HS-5 (cell line): Measurements from ENCODE around the gene SMIM38.

Source experiments
- DNase-seq: peaks from one replicate; pipeline ENCODE4 v3.0.0-alpha.2; 2012; ENCODE audit warnings: low read depth

Gene SMIM38

DNA sequence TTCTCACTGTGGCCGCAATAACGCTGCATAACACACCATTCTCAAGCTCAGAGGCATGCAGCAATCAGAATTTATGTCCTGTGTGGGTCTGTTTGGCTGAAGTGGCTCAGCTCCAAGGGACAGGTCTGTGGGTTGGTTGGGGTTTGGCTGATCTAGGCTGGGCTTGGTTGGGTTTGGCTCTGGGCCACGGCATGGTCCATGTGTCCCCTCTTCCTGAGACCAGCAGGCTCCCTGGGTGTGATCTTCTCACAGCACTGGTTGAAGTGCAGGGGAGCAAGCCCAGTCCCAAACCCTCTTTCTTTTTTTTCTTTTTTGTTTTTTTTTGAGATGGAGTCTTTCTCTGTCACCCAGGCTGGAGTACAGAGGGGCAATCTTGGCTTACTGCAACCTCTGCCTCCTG, 25.0 kb downstream of the SMIM38 start:
- DNase-seq, result no peak

DNA sequence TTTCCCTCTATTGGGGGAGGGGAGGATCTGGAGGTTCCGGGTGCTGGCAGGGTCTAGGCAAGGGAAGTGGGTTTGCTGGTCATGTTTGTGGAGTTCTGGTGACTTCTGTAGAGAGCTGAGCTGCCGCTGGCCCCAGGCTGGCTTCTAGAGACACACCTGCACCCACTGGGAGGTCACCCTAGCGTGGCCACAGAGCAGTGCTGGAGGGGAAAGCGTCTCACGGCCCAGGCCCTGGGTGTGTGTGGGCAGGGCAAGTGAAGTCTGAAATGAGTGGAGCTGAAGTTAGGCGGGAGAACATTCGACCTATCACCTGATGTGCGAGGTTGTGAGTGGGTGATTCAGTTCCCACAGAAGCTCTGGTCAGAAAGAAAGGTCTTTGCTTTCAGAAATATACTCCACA, 27.9 kb downstream of the SMIM38 start:
- no peak for DNase-seq

DNA sequence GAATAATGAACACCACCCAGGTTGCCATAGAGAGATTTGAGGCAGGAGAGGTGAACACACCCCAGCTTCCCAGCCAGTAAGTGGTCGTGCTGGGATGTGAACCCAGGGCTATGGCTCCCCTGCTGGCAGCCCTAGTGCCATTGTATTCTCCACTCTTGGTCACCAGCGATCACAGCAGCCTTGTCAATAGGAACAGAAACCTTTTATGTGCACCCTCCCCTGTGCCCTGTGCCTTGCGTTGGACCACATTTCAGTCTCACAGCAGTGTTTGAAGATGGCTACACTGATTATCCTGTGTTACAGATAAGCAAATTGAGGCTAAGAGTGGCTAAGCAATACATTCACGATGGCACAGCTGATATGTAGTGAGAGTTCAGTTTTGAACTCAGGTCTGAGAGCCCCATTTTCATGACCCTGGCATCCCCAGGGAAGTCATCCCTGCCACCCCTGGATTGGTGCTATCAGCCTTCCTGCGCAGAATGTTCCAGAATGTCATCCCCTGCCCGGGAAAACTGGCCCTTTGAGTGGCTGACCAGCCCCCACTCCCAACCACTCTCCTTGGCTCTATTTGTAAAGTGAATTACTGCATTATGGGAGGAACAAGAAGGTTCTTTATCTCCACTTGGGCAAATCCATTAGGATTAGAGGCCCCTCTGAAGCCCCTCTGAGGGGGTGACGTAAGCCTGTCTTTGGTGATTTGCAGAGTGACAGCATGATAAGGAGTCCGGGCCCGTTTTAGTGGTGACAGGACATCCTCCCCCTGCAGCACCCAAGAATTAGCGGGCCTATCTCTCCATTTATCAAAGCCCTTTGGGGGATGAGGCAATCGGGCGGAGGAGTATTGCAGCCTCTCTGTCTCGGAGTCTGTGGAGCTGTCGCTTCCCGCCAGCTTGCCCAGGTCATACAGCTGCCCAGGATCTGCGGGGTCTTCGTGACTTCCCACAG, 30.9 kb downstream of the SMIM38 start:
- no peak for DNase-seq

GRCh38 chr11:69187540-69188065, 31.9 kb downstream of the SMIM38 start:
- no peak for DNase-seq

GRCh38 chr11:69189059-69189458, 33.3 kb downstream of the SMIM38 start:
- no peak for DNase-seq

DNA sequence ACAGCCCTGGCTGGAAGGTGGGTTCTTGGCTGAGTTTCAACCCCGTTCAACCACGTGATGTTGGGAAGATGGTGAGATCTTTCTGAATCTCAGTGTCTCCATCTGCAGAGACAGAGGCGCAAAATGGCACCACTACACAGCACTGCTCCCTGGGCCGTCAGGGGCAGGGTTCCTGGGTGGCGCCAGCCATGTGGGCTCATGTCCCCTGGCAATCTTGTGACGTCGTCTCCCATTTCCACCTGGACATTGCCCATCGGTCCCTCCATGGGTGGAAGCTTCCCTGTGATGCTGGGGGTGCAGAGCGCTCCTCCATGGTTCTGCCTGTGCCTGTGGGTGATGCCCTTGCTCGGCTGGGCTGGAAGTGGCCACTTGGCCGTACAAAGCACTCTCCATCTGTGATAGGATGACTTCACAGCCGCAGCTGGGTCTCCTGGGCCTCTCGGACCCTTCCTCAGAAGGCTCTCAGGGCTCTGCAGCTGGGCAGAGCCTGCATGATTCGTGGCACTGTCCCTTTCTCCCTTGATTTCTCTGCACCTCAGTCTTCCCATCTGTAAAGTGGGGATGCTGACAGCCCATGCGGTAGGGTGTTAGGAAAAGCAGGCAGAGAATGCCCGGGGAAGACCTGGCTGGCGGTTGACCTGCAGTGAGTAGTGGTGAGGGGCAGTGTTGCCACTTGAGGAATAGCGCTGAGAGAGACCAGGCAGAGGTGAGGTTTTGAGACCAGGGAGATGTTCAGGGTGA, 35.2 kb downstream of the SMIM38 start:
- no peak for DNase-seq

GRCh38 chr11:69192301-69192721, 36.6 kb downstream of the SMIM38 start:
- DNase-seq, result no peak

DNA sequence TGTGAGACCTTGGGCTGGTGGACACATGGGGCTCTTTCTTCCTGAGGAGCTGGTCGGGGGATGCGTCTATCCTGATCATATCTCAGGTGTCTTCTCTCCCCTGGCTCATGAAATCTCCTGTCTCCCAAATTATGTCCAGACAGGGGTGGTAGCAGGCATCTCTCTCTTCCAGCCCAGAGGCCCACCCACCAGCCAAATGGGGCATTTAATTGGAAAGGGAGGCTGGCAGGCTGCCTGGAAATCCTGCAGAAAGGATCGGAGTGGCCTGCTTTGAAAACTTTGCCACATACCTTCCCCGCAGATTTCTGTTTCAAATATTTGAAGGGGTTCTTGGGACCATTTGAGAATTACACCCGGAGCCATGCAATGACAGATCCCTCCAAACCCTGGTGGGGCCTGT, 37.4 kb downstream of the SMIM38 start:
- no peak for DNase-seq

DNA sequence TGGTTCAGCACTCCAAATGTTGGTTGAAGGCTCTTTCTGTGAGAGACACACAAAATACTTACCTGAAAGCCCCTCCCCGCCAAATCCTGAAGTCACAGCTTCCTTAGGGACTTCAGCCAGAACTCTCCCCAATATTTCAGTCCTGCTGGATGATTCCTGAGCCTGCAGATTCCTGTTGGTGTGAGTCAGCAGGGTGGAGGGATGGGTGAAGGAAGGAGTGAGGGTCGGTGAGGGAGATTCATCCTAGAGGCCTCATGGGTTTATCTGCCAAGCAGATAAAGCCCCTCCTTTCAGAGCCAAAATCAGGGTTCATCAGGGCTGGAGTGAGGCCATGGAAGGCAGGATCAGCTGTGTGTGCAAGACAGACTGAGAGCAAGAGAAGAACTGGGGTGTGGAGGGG, 37.9 kb downstream of the SMIM38 start:
- no peak for DNase-seq

DNA sequence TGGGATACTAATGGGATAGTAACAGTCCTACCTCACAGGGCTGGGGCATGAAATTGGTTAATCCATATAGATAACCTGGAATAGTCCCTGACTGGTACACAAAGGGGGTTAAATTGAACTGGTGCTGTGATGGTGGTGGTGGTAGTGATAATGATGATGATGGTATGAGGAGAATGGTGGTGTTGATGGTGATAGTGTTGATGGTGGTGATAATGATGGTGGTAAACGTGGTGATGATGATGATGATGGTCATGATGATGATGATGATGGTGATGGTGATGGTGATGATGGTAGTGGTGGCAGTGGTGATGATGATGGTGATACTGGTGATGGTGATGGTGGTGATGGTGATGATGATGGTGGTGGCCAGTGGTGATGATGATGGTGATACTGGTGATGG, 38.7 kb downstream of the SMIM38 start:
- no peak for DNase-seq

GRCh38 chr11:69194956-69195355, 39.2 kb downstream of the SMIM38 start:
- DNase-seq, result no peak

- DNase-seq, result no peak
Observed at GRCh38 chr11:69195824-69196782, 40.4 kb downstream of the SMIM38 start.

- DNase-seq, result no peak
Observed at GRCh38 chr11:69196783-69197169, 41.0 kb downstream of the SMIM38 start.

DNA sequence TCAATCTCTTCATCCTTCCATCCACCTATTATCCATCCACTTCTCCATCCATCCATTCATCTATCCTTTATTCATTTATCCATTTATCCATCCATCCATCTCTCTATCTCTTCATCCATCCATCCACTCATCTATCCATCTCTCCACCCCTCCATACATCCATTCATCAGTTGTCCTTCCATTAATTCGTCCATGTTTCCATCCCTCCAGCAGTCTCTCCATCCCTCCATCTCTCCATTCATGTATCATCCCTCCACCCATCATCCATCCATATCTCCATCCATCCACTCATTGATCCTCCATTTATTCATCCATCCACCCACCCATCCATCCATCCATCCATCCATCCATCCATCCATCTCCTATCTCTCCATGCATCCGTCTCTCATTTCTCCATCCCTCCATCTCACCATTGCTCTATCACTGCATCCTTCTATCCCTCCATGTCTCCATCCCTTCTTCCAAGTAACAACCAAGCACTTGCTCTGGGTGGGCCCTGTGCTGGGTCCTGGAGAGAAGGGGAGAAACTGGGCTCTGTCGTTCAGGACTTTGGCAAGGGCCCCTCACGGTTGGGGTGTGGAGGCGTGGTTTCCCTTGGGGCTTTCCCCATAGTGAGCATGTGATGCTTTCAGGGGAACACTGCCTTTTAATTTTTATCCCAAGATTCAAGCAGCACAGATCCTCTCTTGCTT, 43.3 kb downstream of the SMIM38 start:
- no peak for DNase-seq

DNA sequence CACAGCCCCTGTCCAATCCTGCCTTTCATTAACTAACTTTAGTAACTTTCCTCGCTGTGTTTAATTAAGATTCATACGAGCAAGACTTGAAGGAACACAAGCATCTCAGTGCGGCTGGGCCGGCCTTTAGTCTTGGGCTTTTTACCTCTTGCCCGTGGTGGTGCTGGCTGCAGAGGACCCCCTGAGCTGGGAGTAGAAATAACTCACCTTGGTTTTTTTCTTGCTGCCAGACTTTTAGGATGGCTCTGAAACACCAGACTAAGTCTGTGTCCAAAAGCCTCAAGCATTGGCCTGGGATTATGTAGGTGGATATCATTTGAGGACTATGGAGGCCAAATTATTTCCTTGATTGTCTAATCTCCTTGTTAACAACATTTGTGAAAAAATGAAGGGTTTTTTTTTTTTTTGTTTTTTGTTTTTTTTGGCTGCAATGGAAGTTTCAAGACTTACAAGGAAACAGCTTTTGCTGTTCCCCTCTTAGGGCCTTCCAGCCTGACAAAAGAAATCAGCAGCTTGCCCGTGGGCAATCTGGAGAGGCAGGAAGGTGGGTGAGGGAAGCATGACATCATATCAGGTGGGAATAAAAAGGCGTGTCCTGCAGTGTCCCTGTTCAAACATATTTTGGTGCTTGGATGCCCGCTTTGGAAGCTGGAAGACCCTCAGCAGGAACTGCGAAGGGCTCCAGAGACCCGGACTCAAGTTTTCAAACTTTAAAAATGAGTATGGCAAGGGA, 44.0 kb downstream of the SMIM38 start:
- no peak for DNase-seq

DNA sequence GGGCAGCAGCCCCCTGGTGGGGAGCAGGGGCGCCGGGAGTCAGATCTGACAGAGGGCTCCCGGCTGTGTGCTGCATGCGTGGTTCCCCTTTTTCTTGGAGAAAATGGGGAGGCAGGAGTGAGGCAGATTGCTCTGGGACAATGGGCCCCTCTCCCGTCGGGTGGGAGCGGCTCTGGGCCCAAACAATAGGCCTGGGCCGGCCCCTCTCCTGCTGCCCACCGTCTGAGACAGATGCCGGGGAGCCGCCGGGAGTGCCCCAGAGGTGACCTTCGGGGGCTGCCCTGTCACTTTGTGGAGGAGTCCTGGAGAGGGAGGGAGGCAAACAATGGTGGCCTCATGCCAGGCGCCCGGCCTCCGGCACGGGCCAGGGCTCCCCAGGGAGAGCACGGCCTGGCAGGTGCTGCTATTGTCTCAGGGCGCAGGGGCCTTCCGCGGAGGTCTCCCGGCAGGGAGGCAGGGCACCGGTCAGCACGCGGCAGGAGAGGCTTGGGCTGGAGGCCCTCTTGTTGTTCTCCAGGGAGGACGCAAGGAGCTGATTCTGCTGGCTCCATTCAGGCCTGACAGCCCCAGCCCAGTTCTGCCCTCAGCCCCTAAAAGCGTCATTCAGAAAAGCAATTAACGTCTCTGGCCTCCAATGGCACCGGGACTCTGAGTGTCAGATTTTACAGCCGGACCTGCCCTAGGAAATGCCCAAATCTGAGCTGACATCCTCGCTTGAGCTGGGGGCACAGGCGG, 44.8 kb downstream of the SMIM38 start:
- DNase-seq, result no peak

GRCh38 chr11:69201066-69201365, 45.3 kb downstream of the SMIM38 start:
- no peak for DNase-seq

- DNase-seq, result no peak
Observed at GRCh38 chr11:69201764-69202370, 46.1 kb downstream of the SMIM38 start.

- DNase-seq, result no peak
Observed at GRCh38 chr11:69202511-69203221, 46.9 kb downstream of the SMIM38 start.
